ENCODE measurements around the gene LRRC3.

The LRRC3 gene

DNA sequence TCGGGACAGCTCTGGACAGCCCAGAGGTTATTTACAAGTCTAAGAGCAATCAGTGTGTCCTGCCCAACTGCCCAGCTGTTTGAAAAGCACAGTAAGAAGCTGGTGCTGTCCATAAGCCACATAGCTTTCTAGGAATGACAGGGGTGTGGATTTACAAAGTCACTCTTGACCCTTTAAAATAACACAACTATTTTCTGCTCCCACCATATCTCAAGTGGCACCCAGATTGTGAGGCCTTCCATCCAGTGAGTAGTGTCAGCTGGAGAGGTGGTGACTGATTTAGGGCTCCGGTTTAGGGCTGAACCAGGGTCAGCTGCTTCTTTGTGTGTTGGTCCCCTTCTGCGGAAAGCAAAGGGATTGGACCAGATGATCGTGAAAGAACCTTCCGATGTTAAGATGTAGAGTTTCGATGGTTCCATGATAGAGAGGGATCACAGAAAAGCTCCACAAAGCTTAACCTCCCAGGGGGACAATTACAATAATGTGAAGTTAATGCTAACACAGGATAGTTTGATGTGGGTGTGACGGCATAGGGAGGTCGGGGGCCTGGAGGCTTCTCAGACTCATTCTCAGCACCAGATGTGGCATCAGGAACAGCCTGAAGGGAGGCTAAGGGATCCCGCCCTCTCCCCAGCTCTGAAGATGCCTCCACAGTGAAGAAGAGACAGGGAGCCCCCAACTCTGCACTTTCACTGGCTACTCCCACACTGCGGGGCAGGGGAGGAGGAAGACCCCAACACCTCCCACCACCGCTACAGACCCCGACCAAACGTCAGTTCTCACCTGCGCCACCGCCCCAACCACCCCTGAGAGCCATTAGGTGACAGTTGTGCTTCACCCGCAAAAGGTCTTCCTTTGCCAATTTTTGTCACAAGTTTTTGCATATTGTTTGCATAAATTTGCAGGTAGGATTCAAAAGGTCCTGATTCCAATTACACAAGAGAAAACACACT is 40.6 kb downstream of the LRRC3 start:
- H3K36me3 ChIP-seq (ENCODE audit: insufficient read depth) = no peaks in the 10 kb centered on the region
- TF ChIP-seq, protein P1, sequence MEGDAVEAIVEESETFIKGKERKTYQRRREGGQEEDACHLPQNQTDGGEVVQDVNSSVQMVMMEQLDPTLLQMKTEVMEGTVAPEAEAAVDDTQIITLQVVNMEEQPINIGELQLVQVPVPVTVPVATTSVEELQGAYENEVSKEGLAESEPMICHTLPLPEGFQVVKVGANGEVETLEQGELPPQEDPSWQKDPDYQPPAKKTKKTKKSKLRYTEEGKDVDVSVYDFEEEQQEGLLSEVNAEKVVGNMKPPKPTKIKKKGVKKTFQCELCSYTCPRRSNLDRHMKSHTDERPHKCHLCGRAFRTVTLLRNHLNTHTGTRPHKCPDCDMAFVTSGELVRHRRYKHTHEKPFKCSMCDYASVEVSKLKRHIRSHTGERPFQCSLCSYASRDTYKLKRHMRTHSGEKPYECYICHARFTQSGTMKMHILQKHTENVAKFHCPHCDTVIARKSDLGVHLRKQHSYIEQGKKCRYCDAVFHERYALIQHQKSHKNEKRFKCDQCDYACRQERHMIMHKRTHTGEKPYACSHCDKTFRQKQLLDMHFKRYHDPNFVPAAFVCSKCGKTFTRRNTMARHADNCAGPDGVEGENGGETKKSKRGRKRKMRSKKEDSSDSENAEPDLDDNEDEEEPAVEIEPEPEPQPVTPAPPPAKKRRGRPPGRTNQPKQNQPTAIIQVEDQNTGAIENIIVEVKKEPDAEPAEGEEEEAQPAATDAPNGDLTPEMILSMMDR (conservative IDR thresholded peaks at IDR 0.05; ENCODE audit: low read depth, low read length) = no peak
- H3K4me3 ChIP-seq (IDR thresholded peaks at IDR 0.05; ENCODE audit: insufficient read depth, low read depth, low read length) = no peak overlapping the region
- peaks cover 99% of the 10 kb centered on the region for H3K27me3 ChIP-seq (ENCODE audit: insufficient read depth, low read depth)
- H2AFZ ChIP-seq (ENCODE audit: low read depth) = no peak overlapping the region
- no peaks in the 10 kb centered on the region for H4K20me1 ChIP-seq (ENCODE audit: insufficient read depth)
- H3K4me2 ChIP-seq = no peak overlapping the region
- no peaks in the 10 kb centered on the region for H3K79me2 ChIP-seq (ENCODE audit: insufficient read depth, low read depth)
- no peak overlapping the region for H3K9ac ChIP-seq
- H3K27ac ChIP-seq = no peak overlapping the region
- no peaks in the 10 kb centered on the region for H3K4me1 ChIP-seq (ENCODE audit: low read depth, poor library complexity, severe bottlenecking)

DNA sequence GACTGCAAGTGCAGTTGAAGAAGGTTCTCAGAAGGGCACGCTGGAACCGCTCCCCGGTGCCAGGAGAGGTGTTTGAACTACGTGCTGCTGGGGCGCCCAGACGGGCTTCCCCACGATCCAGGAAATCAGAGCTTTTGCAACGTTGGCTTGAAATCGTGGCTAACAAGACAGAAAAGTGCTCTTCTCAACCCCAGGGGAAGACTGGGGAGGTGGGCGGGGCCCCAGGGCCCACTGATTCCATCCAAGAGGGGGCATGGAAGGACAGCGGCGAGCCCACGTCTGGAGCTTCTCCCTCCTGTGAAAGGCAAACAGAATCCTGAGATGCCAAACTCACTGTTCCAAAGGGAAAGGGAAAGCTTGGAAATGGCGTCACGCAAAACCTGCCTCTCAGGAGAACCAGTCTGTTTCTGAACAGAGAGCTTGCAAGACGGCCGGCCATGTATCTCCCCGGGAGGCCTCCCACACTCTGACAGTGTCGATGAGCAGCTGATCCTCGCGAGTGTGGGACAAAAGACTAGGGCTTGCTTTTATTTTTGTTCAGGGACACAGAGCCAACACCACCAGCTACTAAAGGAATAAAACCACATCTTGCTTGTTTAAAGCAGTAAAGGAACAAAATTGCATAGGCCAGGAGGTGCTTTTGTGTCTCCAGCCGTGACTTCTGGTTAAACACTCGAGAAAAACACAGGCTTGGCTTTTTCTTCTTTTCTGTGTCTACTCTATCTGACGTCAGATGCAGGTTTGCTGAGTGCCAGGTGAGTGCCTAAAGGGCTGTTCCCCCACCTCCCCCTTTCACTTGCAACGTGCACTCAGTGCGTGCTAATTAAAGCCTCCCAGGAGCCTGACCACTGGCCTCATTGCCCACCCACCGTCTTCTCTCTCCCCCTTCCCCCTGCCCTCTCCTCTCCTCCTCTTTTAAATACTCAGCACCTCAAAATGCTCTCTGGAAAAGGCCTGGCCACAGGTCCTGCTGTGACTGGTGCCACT is 41.5 kb downstream of the LRRC3 start:
- no peaks in the 10 kb centered on the region for H3K36me3 ChIP-seq (ENCODE audit: insufficient read depth)
- peaks cover 100% of the 10 kb centered on the region for H3K27me3 ChIP-seq (ENCODE audit: insufficient read depth, low read depth)
- TF ChIP-seq, protein P1 (conservative IDR thresholded peaks at IDR 0.05; ENCODE audit: low read depth, low read length) = no peak
- H3K4me1 ChIP-seq (ENCODE audit: low read depth, poor library complexity, severe bottlenecking) = no peaks in the 10 kb centered on the region
- H2AFZ ChIP-seq (ENCODE audit: low read depth) = no peak overlapping the region
- H3K4me3 ChIP-seq (IDR thresholded peaks at IDR 0.05; ENCODE audit: insufficient read depth, low read depth, low read length) = no peak overlapping the region
- no peaks in the 10 kb centered on the region for H4K20me1 ChIP-seq (ENCODE audit: insufficient read depth)
- no peak overlapping the region for H3K4me2 ChIP-seq
- no peak overlapping the region for H3K27ac ChIP-seq
- no peaks in the 10 kb centered on the region for H3K79me2 ChIP-seq (ENCODE audit: insufficient read depth, low read depth)
- no peak overlapping the region for H3K9ac ChIP-seq

DNA sequence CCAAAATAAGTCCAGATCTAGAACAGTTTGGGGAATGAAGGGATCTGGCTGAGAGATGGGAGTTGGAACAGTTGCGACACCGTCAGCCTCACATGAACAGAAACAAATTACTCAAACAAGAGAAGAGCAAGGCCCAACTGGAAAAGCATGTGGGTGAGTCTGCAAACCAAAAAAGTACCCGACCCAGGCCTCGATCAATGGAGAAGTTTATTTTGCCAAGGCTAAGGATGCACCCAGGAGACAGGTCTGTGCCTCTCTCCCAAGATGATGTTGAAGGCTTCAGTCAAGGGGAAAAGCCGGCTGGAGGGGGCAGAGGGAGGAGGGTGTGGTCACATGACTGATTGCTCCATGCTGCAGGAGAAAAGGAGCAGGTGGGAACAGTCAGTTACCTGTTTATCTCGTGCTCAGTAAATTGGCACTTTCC is 42.4 kb downstream of the LRRC3 start:
- Histone ChIP-seq H3K9ac (no peak overlapping the region), H3K4me1 (ENCODE audit: low read depth, poor library complexity, severe bottlenecking) (no peaks in the 10 kb centered on the region), H3K79me2 (ENCODE audit: insufficient read depth, low read depth) (no peaks in the 10 kb centered on the region), H3K36me3 (ENCODE audit: insufficient read depth) (no peaks in the 10 kb centered on the region), H3K4me2 (no peak overlapping the region), H2AFZ (ENCODE audit: low read depth) (no peak overlapping the region), H3K4me3 (IDR thresholded peaks at IDR 0.05; ENCODE audit: insufficient read depth, low read depth, low read length) (no peak overlapping the region), H3K27ac (no peak overlapping the region), H4K20me1 (ENCODE audit: insufficient read depth) (no peaks in the 10 kb centered on the region), H3K27me3 (ENCODE audit: insufficient read depth, low read depth) (peaks cover 100% of the 10 kb centered on the region)
- TF ChIP-seq, protein P1 (conservative IDR thresholded peaks at IDR 0.05; ENCODE audit: low read depth, low read length) = no peak

DNA sequence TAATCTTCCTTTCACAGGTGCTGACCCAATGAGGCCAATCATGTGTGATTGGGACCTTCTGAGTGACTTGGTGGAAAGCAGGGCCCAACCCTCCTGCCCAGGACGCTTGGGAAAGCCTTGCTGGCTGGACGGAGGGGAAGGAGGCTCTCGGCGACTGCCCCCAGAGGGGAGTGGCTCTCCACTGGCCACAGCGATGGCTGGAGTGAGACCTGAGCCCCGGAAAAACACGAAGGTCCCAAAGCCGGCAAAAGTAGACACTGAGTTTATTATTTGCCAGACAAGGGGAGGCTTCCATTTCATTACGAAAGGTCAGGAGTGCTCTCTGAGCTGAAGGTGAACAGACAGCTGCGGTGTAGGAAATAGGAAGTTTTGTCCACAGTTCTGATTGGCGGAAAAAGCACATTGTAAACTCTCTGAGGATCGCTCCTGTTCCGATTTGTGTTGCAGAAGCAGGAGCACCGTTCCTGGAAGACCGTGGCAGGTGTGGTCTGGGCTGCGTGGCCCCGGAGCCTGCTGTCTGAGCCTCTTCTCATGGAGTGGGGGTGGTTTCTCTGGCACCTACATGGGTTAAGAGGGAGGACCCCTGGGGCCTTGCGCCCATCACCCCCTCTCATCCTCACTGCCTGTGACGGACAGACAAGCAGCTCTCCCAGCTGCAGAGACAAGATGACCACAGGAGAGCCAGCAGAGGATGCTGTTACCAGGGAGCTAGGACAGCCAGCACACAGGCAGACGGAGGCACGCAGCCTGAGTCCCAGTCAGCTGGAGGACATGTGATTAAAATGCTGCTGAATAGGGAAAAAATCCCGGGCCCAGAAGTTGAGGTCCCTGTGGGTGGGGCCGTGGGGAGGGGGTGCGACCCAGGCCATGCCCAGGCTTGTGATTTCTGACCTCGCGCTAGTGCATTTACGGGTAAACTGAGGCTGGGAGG is 43.2 kb downstream of the LRRC3 start:
- Histone ChIP-seq H3K27ac (no peak overlapping the region), H3K79me2 (ENCODE audit: insufficient read depth, low read depth) (no peaks in the 10 kb centered on the region), H3K27me3 (ENCODE audit: insufficient read depth, low read depth) (peaks cover 99% of the 10 kb centered on the region), H3K4me1 (ENCODE audit: low read depth, poor library complexity, severe bottlenecking) (no peaks in the 10 kb centered on the region), H4K20me1 (ENCODE audit: insufficient read depth) (no peaks in the 10 kb centered on the region), H3K4me3 (IDR thresholded peaks at IDR 0.05; ENCODE audit: insufficient read depth, low read depth, low read length) (no peak overlapping the region), H2AFZ (ENCODE audit: low read depth) (no peak overlapping the region), H3K36me3 (ENCODE audit: insufficient read depth) (no peaks in the 10 kb centered on the region), H3K4me2 (no peak overlapping the region), H3K9ac (no peak overlapping the region)
- TF ChIP-seq, protein P1 (conservative IDR thresholded peaks at IDR 0.05; ENCODE audit: low read depth, low read length) = no peak
